Pancreas (tissue), 10 donors: ENCODE results near the gene OSBPL1A. TPM values are rescaled to one million over a fixed set of nuclear protein-coding genes. Genes with fewer than 3 reads are reported as not detected.

Experiments used
- ATAC-seq, 4 donors: fragments of 200-7000 bp; cut with Tn5 transposase; one replicate each; pipeline versions ENCODE4 v1.8.0 to v1.9.1; 2020; ENCODE audit warnings: mild to moderate bottlenecking in 4 of 4, moderate library complexity in 4 of 4
- DNase-seq, 6 donors: peaks; one replicate each; pipeline ENCODE4 v3.0.0-alpha.2; 2020
- FAIRE-seq: peaks from 2 replicates; lab custom pipeline; 2012; peaks lifted over from hg19 to GRCh38; lab: Jason Lieb, UNC
- H3K27ac ChIP-seq, 4 donors: fragments of 200-600 bp; sonication (generic); 1 replicate in 3 of 4; 2 replicates in 1 of 4; pipeline versions ENCODE4 v1.5.0 to v1.8.0; 2020
- H3K27me3 ChIP-seq, 4 donors: fragments of 200-600 bp; one replicate each; pipeline ENCODE4 v1.8.0; 2021
- H3K36me3 ChIP-seq, 3 donors: fragments of 200-600 bp; sonication (generic) in 1 of 3; one replicate each; pipeline versions ENCODE4 v1.5.0 to v1.8.0; 2020 to 2021
- H3K4me1 ChIP-seq, 3 donors: fragments of 200-600 bp; one replicate each; pipeline ENCODE4 v1.8.0; 2021
- H3K4me3 ChIP-seq, 4 donors: fragments of 200-600 bp; sonication (generic) in 2 of 4; one replicate each; pipeline versions ENCODE4 v1.5.0 to v1.8.0; 2020 to 2021
- H3K9me3 ChIP-seq, 4 donors: fragments of 200-600 bp; one replicate each; pipeline ENCODE4 v1.8.0; 2021
- CTCF ChIP-seq, 4 donors: fragments of 200-600 bp; sonication (generic) in 3 of 4; IDR thresholded peaks; one replicate each; pipeline versions ENCODE4 v1.5.0 to v1.8.0; 2021; ENCODE audit warnings: antibody characterized with exemption in 4 of 4
- WGBS, 2 donors: extraction: QIAGEN DNeasy Blood & Tissue Kit; methylation state at CpG; one replicate each; pipeline ENCODE4 v1.1.7; 2013; 5-methylcytosine and 5-hydroxymethylcytosine counted together
- intact Hi-C, 3 donors: fragments of 100-400 bp; cut with DNase I; formaldehyde crosslinking; loops; one replicate each; pipeline versions ENCODE4 v1.11.1 to v1.14.2; 2022
- polyA plus RNA-seq, 2 donors: library from polyadenylated mRNA; stranded (reverse); fragments of 200-250 nt; gene quantifications; one replicate each; pipeline ENCODE4 v1.2.3, GENCODE V29; 2013
- total RNA-seq, 6 donors: library from RNA; stranded (reverse); fragmentation: NEBNext Ultra II Directional in 4 of 6; extraction: Animal tissue kit (Norgen Biotek cat#: 25700) in 4 of 6; gene quantifications; one replicate each; pipeline versions ENCODE4 v1.2.1 to v1.2.4, GENCODE V29; 2021 to 2023
- donor health status: healthy with polysubstance abuse.
- donor health status: DM: no; HTN: no; CAD: no; lungs with moderate emphysema.
- donor health status: DM: no; HTN: no; CAD: no.
- donor health status: control.
- donor health status: control.
- donor health status: Bipolar disorder and iron deficiency.
- donor health status: DM: yes; HTN: yes; CAD: no.
- donor health status: DM: no; HTN: no; CAD: no.
- donor health status: DM: no; HTN: no; CAD: no.
- donor health status: DM: yes; HTN: yes; CAD: no.

The OSBPL1A gene
- total and polyA plus RNA-seq, 8 donors: 5.8 to 17.9 (median 10.8) TPM

- H3K36me3 ChIP-seq: no peaks in the 10 kb centered on the region
- intact Hi-C loops: no loop called here
- no peak for DNase-seq
- no peaks in the 10 kb centered on the region for H3K27me3 ChIP-seq
- H3K9me3 ChIP-seq: no peaks in the 10 kb centered on the region
- no peaks in the 10 kb centered on the region for H3K4me1 ChIP-seq
- no peak overlapping the region for H3K27ac ChIP-seq
- no peak for TF ChIP-seq CTCF (IDR thresholded peaks at IDR 0.05)
- WGBS, 2 donors: 93 to 100% methylated on average over 1 of the region's 1 CpG
- ATAC-seq: no peak
- no peak for FAIRE-seq
- H3K4me3 ChIP-seq: no peak overlapping the region
Observed at GRCh38 chr18:24369426-24369825, 28.2 kb downstream of the OSBPL1A start.

GRCh38 chr18:24368749-24369148 is 28.9 kb downstream of the OSBPL1A start:
- H3K27ac ChIP-seq: no peak overlapping the region
- no peaks in the 10 kb centered on the region for H3K27me3 ChIP-seq
- H3K9me3 ChIP-seq: no peaks in the 10 kb centered on the region
- no peak overlapping the region for H3K4me3 ChIP-seq
- no peaks in the 10 kb centered on the region for H3K4me1 ChIP-seq
- 80 to 92% methylated on average over 3 of the region's 3 CpGs for WGBS, 2 donors
- H3K36me3 ChIP-seq: no peaks in the 10 kb centered on the region
- ATAC-seq (no peak), DNase-seq (no peak), FAIRE-seq (no peak)
- intact Hi-C loops: no loop called here
- no peak for TF ChIP-seq CTCF (IDR thresholded peaks at IDR 0.05)

GRCh38 chr18:24366328-24366727 is 31.3 kb downstream of the OSBPL1A start:
- no peaks in the 10 kb centered on the region for H3K36me3 ChIP-seq
- DNase-seq: no peak
- no peak for FAIRE-seq
- TF ChIP-seq CTCF (IDR thresholded peaks at IDR 0.05): no peak
- no peak for ATAC-seq
- intact Hi-C loops: no loop called here
- H3K4me1 ChIP-seq: no peaks in the 10 kb centered on the region
- no peak overlapping the region for H3K4me3 ChIP-seq
- H3K27me3 ChIP-seq: no peaks in the 10 kb centered on the region
- H3K9me3 ChIP-seq: no peaks in the 10 kb centered on the region
- H3K27ac ChIP-seq: no peak overlapping the region
- 87 to 96% methylated on average over 3 of the region's 3 CpGs for WGBS, 2 donors

- intact Hi-C loops: no loop called here
- Histone ChIP-seq H3K9me3 (no peaks in the 10 kb centered on the region), H3K36me3 (no peaks in the 10 kb centered on the region), H3K27me3 (no peaks in the 10 kb centered on the region), H3K4me3 (no peak overlapping the region), H3K27ac (no peak overlapping the region), H3K4me1 (no peaks in the 10 kb centered on the region)
- ATAC-seq: no peak
- 100% methylated on average over 1 of the region's 1 CpG for WGBS, 2 donors
- FAIRE-seq: no peak
- no peak for TF ChIP-seq CTCF (IDR thresholded peaks at IDR 0.05)
- no peak for DNase-seq
Observed at GRCh38 chr18:24364177-24364576, 33.4 kb downstream of the OSBPL1A start.

- ATAC-seq: no peak
- no peak for FAIRE-seq
- H3K36me3 ChIP-seq: no peaks in the 10 kb centered on the region
- TF ChIP-seq CTCF (IDR thresholded peaks at IDR 0.05): no peak
- intact Hi-C loops: no loop called here
- WGBS, 2 donors: 95 to 96% methylated on average over 1 of the region's 1 CpG
- no peaks in the 10 kb centered on the region for H3K4me1 ChIP-seq
- DNase-seq: no peak
- H3K4me3 ChIP-seq: no peak overlapping the region
- no peaks in the 10 kb centered on the region for H3K27me3 ChIP-seq
- H3K9me3 ChIP-seq: no peaks in the 10 kb centered on the region
- no peak overlapping the region for H3K27ac ChIP-seq
Observed at GRCh38 chr18:24362757-24363156, 34.9 kb downstream of the OSBPL1A start.
